Hindlimb muscle (tissue), 1 donor: ENCODE data around the gene INTS7. TPM values are rescaled to one million over a fixed set of nuclear protein-coding genes. Genes with fewer than 3 reads are reported as not detected.
A peak's percentile ranks its signal among the peaks of the same experiment; 100 is the strongest.

Experiments
- DNase-seq: peaks from one replicate; pipeline ENCODE4 v3.0.0-alpha.2; 2013
- polyA plus RNA-seq: library from polyadenylated mRNA; unstranded; fragments of 120-200 nt; gene quantifications from one replicate; pipeline ENCODE4 v1.2.1, GENCODE V29; 2013; ENCODE audit not compliant: insufficient read length

Gene INTS7
- 11.5 TPM for polyA plus RNA-seq

GRCh38 chr1:212035123-212035834 lies at the start of gene INTS7, which contains the start of gene DTL:
Gene INTS7, minus strand, starts transcription at chr1:212035557. Its CDS starts 120 bp downstream, at chr1:212035437.
Gene DTL, plus strand, starts transcription at chr1:212035748. Its CDS starts 143 bp downstream, at chr1:212035891.
- peak; percentile 100 for DNase-seq

DNA sequence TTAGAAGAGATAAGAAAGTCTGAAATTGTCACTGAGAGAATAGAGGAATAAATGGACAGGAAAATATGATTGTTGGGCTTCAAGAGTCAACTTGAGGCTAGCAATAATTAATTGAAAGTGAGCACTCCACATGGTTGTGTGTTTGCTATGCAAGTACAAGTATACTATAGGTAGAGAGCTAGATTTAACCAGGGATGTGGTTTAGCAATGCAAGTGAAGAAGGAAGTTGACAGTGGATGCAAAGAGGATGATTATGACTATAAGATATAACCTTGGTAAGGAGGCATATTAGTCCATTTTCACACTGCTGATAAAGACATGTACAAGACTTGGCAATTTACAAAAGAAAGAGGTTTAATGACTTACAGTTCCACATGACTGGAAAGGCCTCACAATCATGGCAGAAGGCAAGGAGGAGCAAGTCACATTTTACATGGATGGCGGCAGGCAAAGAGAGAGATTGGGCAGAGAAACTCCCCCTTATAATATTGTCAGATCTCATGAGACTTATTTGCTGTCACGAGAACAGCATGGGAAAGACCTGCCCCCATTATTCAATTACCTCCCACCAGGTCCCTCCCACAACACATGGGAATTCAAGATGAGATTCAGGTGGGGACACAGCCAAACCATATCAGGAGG lies 47.5 kb upstream of the INTS7 start:
- no peak for DNase-seq

DNA sequence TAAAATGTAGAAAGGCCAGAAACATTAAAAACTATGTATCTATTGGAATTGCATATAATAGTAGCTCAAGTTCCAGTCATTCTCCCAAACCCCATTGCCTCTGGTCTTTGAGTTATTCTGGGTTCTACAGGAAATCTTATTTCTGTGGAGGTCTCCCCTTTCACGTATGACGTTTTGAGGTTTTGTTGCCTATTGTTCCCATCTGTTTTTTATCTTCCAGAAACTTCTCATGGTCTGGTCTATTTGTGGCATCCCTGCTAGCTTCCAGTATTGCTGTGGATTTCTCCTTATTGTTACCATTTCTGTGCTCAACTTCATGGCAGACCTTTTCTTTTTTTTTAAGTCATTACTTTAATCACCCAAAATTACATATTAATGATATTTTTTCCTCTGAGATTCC lies 43.5 kb upstream of the INTS7 start:
- DNase-seq, result no peak

DNA sequence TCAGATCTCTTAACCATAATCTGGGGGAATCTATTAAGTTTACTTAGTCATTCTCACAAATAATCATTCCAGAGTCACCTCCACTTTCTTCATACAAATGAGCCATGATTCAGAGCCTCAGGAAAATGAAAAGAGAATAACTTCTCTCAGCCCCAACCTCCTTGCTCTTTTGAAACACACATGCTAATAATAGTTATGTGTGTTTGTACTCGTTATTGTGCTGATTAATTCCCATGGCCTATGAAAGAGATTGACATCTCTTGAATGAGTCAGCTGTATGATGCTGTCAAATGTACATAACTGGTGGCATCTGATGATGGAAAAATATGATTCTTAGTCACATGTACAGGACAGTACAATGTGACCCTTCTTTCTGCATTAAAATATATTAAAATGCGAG lies 41.7 kb upstream of the INTS7 start:
- no peak for DNase-seq

DNA sequence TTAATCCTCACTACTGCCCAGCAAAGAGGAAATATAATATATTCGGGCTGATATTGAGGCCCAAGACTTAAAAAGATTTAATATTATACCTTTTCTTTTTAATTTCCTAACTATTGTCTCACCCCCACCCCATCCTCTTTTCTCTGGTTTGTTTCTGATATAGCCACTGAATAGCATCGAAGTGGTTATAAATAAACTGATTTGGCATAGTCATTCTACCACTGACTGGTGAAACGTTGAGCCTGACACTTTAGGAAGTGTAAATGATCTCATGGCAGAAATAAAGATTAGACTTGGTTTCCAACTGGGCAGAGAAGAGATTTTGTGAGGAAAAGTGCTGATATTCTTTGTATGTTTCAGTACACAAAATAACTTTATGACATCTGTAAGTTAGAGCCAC lies 39.5 kb upstream of the INTS7 start:
- no peak for DNase-seq

- no peak for DNase-seq
Measured at GRCh38 chr1:212074313-212074712, 39.0 kb upstream of the INTS7 start.

DNA sequence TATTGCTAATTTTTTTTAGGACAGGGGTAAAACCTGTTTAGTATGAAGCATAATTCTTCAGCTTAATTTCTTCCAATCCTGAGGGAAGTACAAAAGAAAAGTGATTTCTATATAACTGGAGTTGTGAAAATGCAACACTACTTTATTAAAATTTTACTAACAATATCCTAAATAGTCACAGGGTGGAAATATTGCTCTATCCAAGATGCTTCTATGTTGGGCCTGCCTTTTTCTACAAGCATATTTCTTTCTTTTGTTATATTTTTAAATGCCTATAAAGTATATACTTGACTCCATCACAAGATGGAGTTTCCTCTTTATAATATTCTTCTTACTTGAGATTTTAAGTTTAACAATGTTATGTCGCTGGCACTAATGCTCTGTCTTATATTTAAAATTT lies 38.1 kb upstream of the INTS7 start:
- no peak for DNase-seq

DNA sequence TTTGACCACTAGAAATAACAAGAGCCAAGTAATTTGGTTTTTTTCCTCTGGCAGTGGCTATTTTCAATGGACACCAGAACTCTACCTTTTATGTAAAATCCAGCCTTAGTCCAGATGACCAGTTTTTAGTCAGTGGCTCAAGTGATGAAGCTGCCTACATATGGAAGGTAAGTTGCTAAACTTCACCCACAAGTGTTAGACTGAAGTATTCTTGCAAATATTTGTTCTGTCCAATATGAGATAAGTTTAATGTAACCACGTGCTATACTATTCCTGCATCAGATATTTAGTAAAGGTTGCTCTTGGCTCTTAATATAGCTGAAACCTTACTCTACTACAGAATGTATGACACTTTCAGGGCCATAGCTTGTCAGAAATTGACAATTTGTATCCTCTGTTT lies 36.7 kb upstream of the INTS7 start:
- no peak for DNase-seq

- peak; percentile 39 for DNase-seq
Measured at GRCh38 chr1:212070720-212071302, 35.5 kb upstream of the INTS7 start.

DNA sequence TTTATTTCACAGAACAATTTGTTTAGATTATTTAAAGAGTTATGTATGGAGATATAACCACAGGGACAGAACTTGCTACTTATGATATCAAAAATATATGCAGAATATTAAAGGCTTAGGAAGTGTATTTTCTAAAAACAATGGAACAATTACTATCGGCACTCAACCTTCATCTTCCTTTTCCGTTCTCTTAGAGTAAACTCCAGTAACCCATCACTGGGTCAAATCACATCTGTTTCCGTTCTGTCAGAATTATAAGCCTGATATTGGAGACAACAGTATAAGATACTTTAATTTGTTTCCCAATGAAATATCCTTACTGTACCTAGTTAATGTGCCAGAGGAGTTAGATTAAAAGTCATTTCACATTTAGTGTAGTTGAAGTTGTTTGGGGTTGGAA lies 32.4 kb upstream of the INTS7 start:
- DNase-seq, result no peak

GRCh38 chr1:212062832-212063438 lies 27.6 kb upstream of the INTS7 start:
- peak; percentile 6 for DNase-seq

DNA sequence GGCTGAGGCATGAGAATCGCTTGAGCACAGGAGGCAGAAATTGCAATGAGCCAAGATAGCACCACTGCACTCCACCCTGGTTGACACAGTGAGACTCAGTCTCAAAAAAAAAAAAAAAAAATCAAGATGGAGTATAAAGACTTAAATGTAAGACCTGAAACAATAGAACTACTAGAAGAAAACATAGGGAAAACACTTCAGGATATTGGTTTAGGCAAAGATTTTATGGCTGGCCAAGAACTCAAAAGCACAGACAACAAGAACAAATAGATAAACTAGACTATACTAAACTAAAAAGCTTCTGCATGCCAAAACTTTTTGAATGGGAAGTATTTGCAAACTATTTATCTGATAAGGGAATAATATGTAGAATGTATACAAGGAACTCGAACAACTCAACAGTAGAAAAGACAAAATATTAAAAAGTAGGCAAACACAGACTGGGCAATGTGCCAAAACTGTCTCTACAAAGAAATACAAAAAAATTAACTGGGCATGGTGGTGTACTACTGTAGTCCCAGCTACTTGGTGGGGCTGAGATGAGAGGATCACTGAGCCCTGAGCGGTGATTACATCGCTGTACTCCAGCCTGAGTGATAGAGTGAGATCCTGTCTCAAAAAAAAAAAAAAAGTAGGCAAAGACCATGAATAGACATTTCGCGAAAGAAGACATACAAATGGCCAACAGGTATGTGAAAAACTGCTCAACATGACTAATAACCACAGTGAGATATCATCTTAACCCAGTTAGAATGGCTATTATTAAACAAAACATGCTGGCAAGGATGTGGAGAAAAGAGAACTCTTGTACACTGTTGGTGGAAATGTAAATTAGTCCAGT lies 25.5 kb upstream of the INTS7 start:
- DNase-seq, result no peak

DNA sequence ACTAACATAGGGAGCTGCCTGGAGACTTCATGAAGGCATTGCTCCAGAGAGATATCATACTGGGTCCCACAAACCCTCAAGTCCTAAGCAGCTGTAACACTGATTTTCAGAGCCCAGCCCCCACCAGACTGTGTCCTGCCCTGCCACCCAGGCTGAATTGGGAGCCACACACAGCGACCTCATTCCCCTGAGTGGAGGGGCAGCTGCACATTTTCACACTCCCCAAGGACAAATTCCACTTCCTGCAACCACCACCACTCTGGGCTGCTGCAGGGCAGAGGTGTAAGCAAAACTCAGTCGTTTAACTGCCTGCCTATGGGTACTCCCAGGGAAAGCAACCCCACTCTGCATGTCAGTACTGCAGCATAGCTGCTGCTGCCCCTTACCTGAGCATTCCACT lies 20.0 kb upstream of the INTS7 start:
- DNase-seq, result no peak

GRCh38 chr1:212053993-212054392 lies 18.6 kb upstream of the INTS7 start:
- no peak for DNase-seq

GRCh38 chr1:212045981-212046380 lies 10.6 kb upstream of the INTS7 start:
- no peak for DNase-seq

- no peak for DNase-seq
Measured at GRCh38 chr1:212044851-212045250, 9.5 kb upstream of the INTS7 start.

- DNase-seq, result no peak
Measured at GRCh38 chr1:212042436-212042835, 7.1 kb upstream of the INTS7 start.

DNA sequence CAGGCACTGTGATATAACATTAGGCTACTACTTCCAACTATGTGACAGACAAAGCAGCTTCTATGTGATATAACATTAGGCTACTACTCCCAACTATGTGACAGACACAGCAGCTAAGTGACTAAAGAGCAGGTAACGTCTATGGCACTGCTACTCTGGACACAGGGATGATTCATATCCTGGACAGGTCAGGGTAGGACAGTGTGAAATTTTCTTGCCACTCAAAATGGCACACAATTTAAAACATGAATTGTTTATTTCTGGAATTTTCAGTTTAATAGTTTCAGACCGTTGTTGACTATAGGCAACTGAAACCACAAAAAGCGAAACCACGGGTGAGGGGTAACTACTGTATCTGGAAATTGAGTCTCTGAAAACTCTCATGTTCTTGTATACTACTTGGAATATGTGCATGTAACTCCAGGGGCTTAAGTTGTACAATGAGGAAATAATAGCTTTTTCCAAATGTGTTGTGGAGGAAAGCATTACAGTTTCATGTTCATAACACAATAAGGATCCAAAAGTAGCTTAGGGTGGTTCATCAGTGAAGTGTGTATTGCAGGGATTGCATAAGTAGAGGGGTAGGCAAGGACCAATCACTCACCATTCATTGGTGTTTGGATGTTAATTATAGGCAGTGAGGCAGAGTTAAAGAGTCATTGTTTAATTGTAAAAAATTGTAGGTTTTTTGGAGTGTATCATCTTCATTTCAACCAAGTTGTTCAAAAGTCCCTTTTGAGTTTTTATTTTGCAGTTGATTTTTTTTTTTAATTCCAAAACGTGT lies 5.5 kb upstream of the INTS7 start:
- no peak for DNase-seq

GRCh38 chr1:212039622-212040021 lies 4.3 kb upstream of the INTS7 start:
- DNase-seq, result no peak

DNA sequence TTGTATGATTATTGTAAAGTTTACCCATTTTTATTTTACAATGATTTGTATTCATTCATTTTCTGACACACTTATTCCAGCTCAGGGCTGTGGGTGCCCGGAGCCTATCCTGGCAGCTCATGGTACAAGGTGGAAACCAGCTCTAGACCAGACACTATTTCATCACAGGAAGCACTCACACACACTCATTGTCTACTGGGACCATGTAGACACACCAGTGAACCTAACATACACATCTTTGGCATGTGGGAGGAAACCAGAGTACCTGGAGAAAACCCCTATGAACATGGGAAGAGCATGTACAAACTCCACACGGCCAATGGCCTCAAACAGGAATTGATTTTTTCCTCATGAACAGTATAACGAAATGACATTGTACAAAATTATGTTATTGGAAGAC lies 2.5 kb upstream of the INTS7 start:
- no peak for DNase-seq

- no peak for DNase-seq
Measured at GRCh38 chr1:212035835-212036605, 663 bp upstream of the INTS7 start.
